ENCODE data around the gene SETD1B. TPM values are rescaled to one million over a fixed set of nuclear protein-coding genes. Genes with fewer than 3 reads are reported as not detected.

SETD1B gene
- total RNA-seq, 2 experiments from 2014 or later, result 8.2 to 8.3 TPM

DNA sequence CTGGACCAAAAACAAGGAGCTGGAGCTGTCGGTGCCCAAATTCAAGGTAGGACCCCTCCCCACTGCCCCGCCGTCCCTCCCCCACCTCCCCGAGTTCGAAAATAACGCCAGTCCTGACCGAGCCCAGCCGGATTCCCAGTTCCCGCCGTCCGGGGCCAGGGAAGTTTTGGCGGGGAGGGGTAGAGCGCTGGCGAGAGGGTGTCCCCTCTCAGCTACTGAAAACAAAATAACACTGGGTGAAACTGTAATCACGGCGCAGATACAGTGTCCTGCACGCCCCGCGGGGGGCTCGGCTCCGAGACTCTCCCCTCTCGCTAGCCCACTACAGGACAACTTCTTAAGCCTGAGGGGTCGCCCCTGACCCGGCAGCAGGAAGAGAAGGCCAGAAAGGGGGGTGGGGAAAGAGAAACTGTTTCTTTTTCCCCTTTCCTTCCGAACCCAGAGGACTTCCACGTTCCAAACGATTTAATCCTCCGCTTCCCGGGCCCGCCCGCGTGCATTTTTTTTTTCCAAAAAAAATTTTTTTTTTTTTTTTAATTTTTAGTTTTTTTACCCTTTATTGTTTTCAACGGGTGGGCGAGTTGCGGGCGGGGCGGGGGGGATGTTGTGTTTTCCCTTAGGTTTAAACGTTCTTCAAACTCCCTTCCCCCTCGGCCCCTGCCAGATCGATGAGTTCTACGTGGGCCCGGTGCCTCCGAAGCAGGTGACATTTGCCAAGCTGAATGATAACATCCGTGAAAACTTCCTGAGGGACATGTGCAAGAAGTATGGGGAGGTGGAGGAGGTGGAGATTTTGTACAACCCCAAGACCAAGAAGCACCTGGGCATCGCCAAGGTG is 1.6 kb downstream of the SETD1B start:
- no peaks in the 10 kb centered on the region for H3K27me3 Mint-ChIP-seq (ENCODE audit: low read depth)
- intact Hi-C loops (cut with micrococcal nuclease), result no loop called here

DNA sequence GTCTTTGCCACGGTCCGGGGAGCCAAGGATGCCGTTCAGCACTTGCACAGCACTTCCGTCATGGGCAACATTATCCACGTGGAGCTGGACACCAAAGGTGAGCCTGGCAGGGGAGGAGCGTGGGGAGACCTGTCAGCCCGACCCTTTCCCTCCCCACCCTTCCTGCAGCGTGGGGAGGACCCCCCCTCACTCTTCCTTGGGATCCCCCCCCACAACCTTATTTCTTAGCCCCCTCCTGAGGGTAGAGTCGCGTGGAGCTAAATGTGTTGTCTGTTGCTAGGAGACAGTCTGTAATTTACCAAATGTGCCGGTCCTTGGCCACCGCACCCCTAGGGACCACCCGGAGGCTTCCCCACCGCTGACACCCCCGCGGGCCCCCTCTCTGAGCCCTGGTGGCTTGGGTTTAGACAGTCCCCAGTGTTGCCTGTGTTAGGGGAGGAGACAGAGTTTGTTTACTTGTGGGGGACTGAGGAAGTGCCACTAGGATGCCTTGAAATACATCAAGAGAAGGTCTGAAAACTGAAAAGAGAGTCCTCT is 2.3 kb downstream of the SETD1B start:
- Mint-ChIP-seq H3K36me3 (ENCODE audit: low read depth) (peaks cover 35% of the 10 kb centered on the region), H3K27me3 (ENCODE audit: low read depth) (no peaks in the 10 kb centered on the region), H3K27ac (peak overlapping the region; percentile 87), H3K4me1 (ENCODE audit: low read depth) (peaks cover 39% of the 10 kb centered on the region), H3K9me3 (no peaks in the 10 kb centered on the region), H3K4me3 (peak overlapping the region; percentile 80)
- intact Hi-C loops (cut with micrococcal nuclease), result no loop called here
- no peak for DNase-seq
- CTCF ChIA-PET, result interaction anchor here (0.6 to 12.5 kb wide), 5 partner anchors 10 to 317 kb away, joined by 3 to 494 read pairs (median 3); partner anchors contain the start of genes PSMD9 and RHOF

More for the DNA sequence above, 1.6 kb downstream of the SETD1B start:
- no peak for DNase-seq
- H3K4me1 Mint-ChIP-seq (ENCODE audit: low read depth), result peaks cover 33% of the 10 kb centered on the region
- CTCF ChIA-PET, result interaction anchor here (12.5 kb wide), 1 partner anchor 10 kb away, joined by 494 read pairs; the partner anchor contains the start of gene RHOF
- peak overlapping the region; percentile 99 for H3K27ac Mint-ChIP-seq
- peaks cover 35% of the 10 kb centered on the region for H3K36me3 Mint-ChIP-seq (ENCODE audit: low read depth)
- H3K9me3 Mint-ChIP-seq, result no peaks in the 10 kb centered on the region
- peak overlapping the region; percentile 95 for H3K4me3 Mint-ChIP-seq

GRCh38 chr12:121806546-121807423 is 3.0 kb downstream of the SETD1B start:
- no peak for DNase-seq
- Mint-ChIP-seq H3K27ac (peak overlapping the region; percentile 87), H3K9me3 (no peaks in the 10 kb centered on the region), H3K36me3 (ENCODE audit: low read depth) (peaks cover 32% of the 10 kb centered on the region), H3K4me1 (ENCODE audit: low read depth) (peaks cover 43% of the 10 kb centered on the region), H3K27me3 (ENCODE audit: low read depth) (no peaks in the 10 kb centered on the region), H3K4me3 (peak overlapping the region; percentile 80)
- CTCF ChIA-PET, result interaction anchor here (0.6 to 12.5 kb wide), 7 partner anchors 9 to 316 kb away, joined by 3 to 494 read pairs (median 3); partner anchors contain the start of genes PSMD9 and RHOF
- intact Hi-C loops (cut with micrococcal nuclease), result no loop called here

DNA sequence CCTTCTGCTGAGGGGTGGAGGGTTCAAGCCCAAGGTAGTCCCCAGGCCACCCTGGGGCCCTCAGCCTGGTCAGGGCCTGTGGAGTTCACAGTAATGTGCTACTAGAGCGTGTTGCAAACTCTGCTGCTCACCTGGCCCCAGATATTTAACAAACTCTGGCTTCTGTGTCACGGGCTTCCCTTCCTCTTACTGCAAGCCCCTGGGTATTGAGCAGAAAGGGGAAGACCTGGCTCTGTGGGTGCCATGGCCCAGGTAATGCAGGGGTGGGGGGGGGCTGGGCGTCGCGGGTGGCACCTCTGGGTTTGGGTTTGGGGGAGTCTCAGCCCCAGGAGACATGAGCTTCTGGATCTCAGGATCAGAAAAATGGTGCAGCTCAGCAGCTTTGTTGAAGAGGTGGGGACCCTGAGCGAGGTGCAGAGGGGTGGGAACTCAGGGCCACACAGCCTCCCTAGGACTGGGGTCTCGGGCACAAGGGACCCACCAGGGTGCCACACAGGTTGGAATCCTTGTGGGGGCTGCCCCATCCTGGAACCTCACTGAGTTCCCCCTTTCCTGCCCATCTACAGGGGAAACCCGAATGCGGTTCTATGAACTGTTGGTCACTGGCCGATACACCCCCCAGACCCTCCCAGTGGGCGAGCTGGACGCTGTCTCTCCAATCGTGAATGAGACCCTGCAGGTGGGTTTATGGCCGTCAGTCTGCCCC is 4.0 kb downstream of the SETD1B start:
- no peak for DNase-seq
- H3K4me3 Mint-ChIP-seq, result no peak overlapping the region
- H3K27ac Mint-ChIP-seq, result peak overlapping the region; percentile 12
- CTCF ChIA-PET, result interaction anchor here (1.0 to 12.5 kb wide), 4 partner anchors 12 to 87 kb away, joined by 3 to 494 read pairs (median 3); partner anchors contain the start of genes PSMD9 and RHOF
- intact Hi-C loops (cut with micrococcal nuclease), result no loop called here
- peaks cover 49% of the 10 kb centered on the region for H3K4me1 Mint-ChIP-seq (ENCODE audit: low read depth)
- no peaks in the 10 kb centered on the region for H3K9me3 Mint-ChIP-seq
- H3K27me3 Mint-ChIP-seq (ENCODE audit: low read depth), result no peaks in the 10 kb centered on the region
- peaks cover 27% of the 10 kb centered on the region for H3K36me3 Mint-ChIP-seq (ENCODE audit: low read depth)

- CTCF ChIA-PET, result interaction anchor here (1.2 to 12.5 kb wide), 3 partner anchors 13 to 79 kb away, joined by 3 to 494 read pairs (median 3); partner anchors contain the start of gene RHOF
- Mint-ChIP-seq H3K27ac (no peak overlapping the region), H3K4me1 (ENCODE audit: low read depth) (peaks cover 57% of the 10 kb centered on the region), H3K4me3 (no peak overlapping the region), H3K9me3 (no peaks in the 10 kb centered on the region), H3K36me3 (ENCODE audit: low read depth) (peaks cover 28% of the 10 kb centered on the region), H3K27me3 (ENCODE audit: low read depth) (no peaks in the 10 kb centered on the region)
- intact Hi-C loops (cut with micrococcal nuclease), result no loop called here
- DNase-seq, result no peak
These were observed 4.8 kb downstream of the SETD1B start for GRCh38 chr12:121808623-121809022.

GRCh38 chr12:121809712-121810116 is 5.9 kb downstream of the SETD1B start:
- intact Hi-C loops (cut with micrococcal nuclease), result no loop called here
- Mint-ChIP-seq H3K27me3 (ENCODE audit: low read depth) (no peaks in the 10 kb centered on the region), H3K4me3 (no peak overlapping the region), H3K4me1 (ENCODE audit: low read depth) (peaks cover 60% of the 10 kb centered on the region), H3K36me3 (ENCODE audit: low read depth) (peaks cover 29% of the 10 kb centered on the region), H3K27ac (peak overlapping the region; percentile 50), H3K9me3 (no peaks in the 10 kb centered on the region)
- CTCF ChIA-PET, result interaction anchor here (1.2 to 12.5 kb wide), 5 partner anchors 7 to 33 kb away, joined by 3 to 494 read pairs (median 16); partner anchors contain the start of genes RHOF and SETD1B
- DNase-seq, result no peak

GRCh38 chr12:121810234-121810817 is 6.5 kb downstream of the SETD1B start:
- Mint-ChIP-seq H3K4me3 (peak overlapping the region; percentile 78), H3K9me3 (no peaks in the 10 kb centered on the region), H3K36me3 (ENCODE audit: low read depth) (peaks cover 29% of the 10 kb centered on the region), H3K27me3 (ENCODE audit: low read depth) (no peaks in the 10 kb centered on the region), H3K27ac (no peak overlapping the region), H3K4me1 (ENCODE audit: low read depth) (peaks cover 61% of the 10 kb centered on the region)
- CTCF ChIA-PET, result interaction anchor here (0.7 to 12.5 kb wide), 12 partner anchors 8 to 83 kb away, joined by 3 to 494 read pairs (median 7); partner anchors contain the start of genes PSMD9, RHOF and SETD1B
- DNase-seq, result no peak
- intact Hi-C loops (cut with micrococcal nuclease), result no loop called here

DNA sequence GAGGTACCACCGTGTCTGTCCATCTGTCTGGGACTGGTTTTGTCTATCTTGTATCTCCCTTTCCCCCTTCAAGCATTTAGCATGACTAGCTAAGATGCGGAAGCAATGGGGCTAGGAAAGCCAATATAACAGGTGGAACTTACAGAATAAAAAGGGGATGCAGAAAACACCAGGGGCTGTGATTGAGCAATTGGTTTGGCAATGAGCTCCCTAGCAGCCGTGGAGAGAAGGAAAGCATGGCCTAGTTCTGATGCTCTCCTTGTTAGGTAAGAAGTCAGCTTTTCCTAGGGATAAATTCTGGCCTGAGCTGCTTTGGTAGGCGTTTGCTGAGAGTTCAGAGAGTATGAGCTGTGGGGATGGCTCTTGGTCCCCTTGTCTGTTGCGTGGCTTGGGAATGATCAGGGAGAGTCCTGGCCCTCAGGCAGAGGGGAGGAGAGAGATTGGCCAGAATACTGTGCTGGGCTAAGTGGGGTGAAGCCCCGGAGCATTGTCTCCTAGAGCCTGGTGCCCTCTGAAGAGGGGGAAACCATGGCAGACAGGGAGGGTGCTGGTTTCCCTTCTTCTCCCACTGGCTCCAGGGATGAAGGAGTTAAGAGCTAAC is 7.1 kb downstream of the SETD1B start:
- no peak for DNase-seq
- intact Hi-C loops (cut with micrococcal nuclease), result no loop called here
- Mint-ChIP-seq H3K4me1 (ENCODE audit: low read depth) (peaks cover 59% of the 10 kb centered on the region), H3K9me3 (no peaks in the 10 kb centered on the region), H3K27ac (peak overlapping the region; percentile 86), H3K36me3 (ENCODE audit: low read depth) (peaks cover 26% of the 10 kb centered on the region), H3K27me3 (ENCODE audit: low read depth) (no peaks in the 10 kb centered on the region), H3K4me3 (peak overlapping the region; percentile 78)
- CTCF ChIA-PET, result interaction anchor here (0.6 to 12.5 kb wide), 20 partner anchors 8 to 526 kb away, joined by 3 to 494 read pairs (median 6); partner anchors contain the start of genes PSMD9, RHOF and SETD1B

DNA sequence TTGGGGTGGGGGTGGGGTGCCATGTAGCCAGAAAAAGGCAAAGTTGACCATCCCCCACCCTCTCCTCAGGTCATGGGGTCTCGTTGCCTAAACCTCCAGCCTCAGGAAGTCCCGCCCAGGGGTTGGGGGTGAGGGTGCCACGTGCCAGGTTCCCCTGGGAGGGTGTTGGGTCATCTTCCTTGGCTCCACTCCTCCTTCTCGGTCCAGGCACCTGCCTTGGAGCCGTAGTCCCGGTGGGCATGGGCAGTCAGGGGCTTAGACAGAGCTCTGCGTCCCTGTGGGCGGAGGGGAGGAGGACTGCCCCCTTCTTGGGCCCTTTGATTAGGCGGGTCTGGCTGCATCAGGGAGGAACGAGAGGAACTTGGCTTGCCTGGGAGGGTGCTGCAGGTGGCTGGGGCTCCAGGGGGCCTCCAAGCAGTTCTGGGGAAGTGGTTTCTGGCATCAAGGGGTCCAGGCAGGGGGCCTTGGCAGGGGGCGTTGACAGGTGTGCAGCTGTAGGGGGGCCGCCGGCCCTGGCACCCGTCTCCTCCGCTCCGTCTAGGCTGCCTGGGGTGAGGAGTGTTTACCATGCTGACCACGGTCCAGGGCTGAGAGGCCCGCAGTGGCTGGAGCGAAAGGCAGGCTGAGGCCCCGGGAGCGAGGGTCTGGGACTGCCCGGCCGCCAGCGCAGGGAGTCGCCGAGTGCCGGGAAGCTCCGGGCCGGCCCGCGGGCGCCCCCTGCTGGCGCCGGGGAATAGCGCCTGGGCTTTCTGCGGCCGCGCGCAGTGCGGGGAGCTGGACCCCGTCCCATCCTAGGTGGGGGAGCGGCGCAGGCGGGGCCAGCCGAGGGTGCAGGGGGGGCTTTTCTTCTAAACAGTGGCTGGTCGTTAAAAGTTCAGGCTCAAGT is 7.9 kb downstream of the SETD1B start:
- Mint-ChIP-seq H3K36me3 (ENCODE audit: low read depth) (peaks cover 28% of the 10 kb centered on the region), H3K4me1 (ENCODE audit: low read depth) (peaks cover 52% of the 10 kb centered on the region), H3K4me3 (peak overlapping the region; percentile 78), H3K27me3 (ENCODE audit: low read depth) (no peaks in the 10 kb centered on the region), H3K9me3 (no peaks in the 10 kb centered on the region), H3K27ac (peak overlapping the region; percentile 86)
- DNase-seq, result peak; percentile 67
- CTCF ChIA-PET, result interaction anchor here (0.6 to 12.5 kb wide), 27 partner anchors 9 to 525 kb away, joined by 3 to 494 read pairs (median 4); partner anchors contain the start of genes PSMD9, RHOF and SETD1B
- intact Hi-C loops (cut with micrococcal nuclease), result loop anchor here (1.0 kb wide), 5 partner anchors 8 to 77 kb away; partner anchors contain the start of gene PSMD9
